GM12878 (cell line): ENCODE data around the gene GAMT. TPM values are rescaled to one million over a fixed set of nuclear protein-coding genes. Genes with fewer than 3 reads are reported as not detected.

ENCODE experiments used
- BRCA1 ChIP-seq: IDR thresholded peaks from 2 replicates; pipeline ENCODE4 v1.6.1; 2011; ENCODE audit warnings: low read depth, low read length, improper control_type of control experiment
- CBFB ChIP-seq: IDR thresholded peaks from 2 replicates; pipeline ENCODE4 v1.6.1; 2016; ENCODE audit warnings: antibody characterized with exemption, low read depth
- CREM ChIP-seq: IDR thresholded peaks from 2 replicates; pipeline ENCODE4 v1.6.1; 2014; ENCODE audit warnings: antibody characterized with exemption, low read depth
- ELK1 ChIP-seq: IDR thresholded peaks from 2 replicates; pipeline ENCODE4 v1.6.1; 2012; ENCODE audit warnings: low read depth, low read length, improper control_type of control experiment
- EP300 ChIP-seq, 2 experiments: fragments of 150-350 bp in 1 of 2; IDR thresholded peaks; 2 replicates each; pipeline ENCODE4 v1.6.1; 2011 to 2012; ENCODE audit warnings: low read depth in 2 of 2, low read length in 2 of 2, borderline replicate concordance in 1 of 2, improper control_type of control experiment in 1 of 2, inconsistent platforms in 1 of 2; ENCODE audit not compliant: control insufficient read depth in 1 of 2
- ETV6 ChIP-seq, 2 experiments: fragments of 450-650 bp in 1 of 2; IDR thresholded peaks in 1 of 2; conservative IDR thresholded peaks in 1 of 2; 2 replicates each; pipeline ENCODE4 v1.6.1; 2014; ENCODE audit warnings: antibody characterized with exemption in 1 of 2, borderline replicate concordance in 1 of 2, low read depth in 1 of 2, mild to moderate bottlenecking in 1 of 2, moderate library complexity in 1 of 2
- FOS ChIP-seq: IDR thresholded peaks from 3 replicates; pipeline ENCODE4 v1.6.1; 2011; ENCODE audit warnings: borderline replicate concordance; ENCODE audit not compliant: insufficient read length; ENCODE audit errors: extremely low read depth
- MEF2B ChIP-seq: fragments of 450-650 bp; IDR thresholded peaks from 2 replicates; pipeline ENCODE4 v1.6.1; 2018; ENCODE audit warnings: mild to moderate bottlenecking, moderate library complexity; ENCODE audit not compliant: partially characterized antibody, poor library complexity, severe bottlenecking
- NFYA ChIP-seq: IDR thresholded peaks from 2 replicates; pipeline ENCODE4 v1.6.1; 2011; ENCODE audit warnings: low read depth, mild to moderate bottlenecking, low read length, improper control_type of control experiment, borderline replicate concordance
- POLR2AphosphoS5 ChIP-seq: IDR thresholded peaks from 2 replicates; pipeline ENCODE4 v1.6.1; 2011; ENCODE audit warnings: mild to moderate bottlenecking, low read length, inconsistent platforms
- RELB ChIP-seq: fragments of 450-650 bp; IDR thresholded peaks from 2 replicates; pipeline ENCODE4 v1.6.1; 2017; ENCODE audit warnings: low read depth, mild to moderate bottlenecking, moderate library complexity
- RUNX3 ChIP-seq: IDR thresholded peaks from 2 replicates; pipeline ENCODE4 v1.6.1; 2012; ENCODE audit warnings: low read length, inconsistent platforms
- SMAD5 ChIP-seq: IDR thresholded peaks from 2 replicates; pipeline ENCODE4 v1.6.1; 2016; ENCODE audit warnings: antibody characterized with exemption, low read depth
- SREBF2 ChIP-seq: IDR thresholded peaks from 2 replicates; pipeline ENCODE4 v1.6.1; 2012; ENCODE audit warnings: mild to moderate bottlenecking, low read length
- STAT3 ChIP-seq: IDR thresholded peaks from 2 replicates; pipeline ENCODE4 v1.6.1; 2011; ENCODE audit warnings: low read depth, low read length, improper control_type of control experiment
- WRNIP1 ChIP-seq: IDR thresholded peaks from 2 replicates; pipeline ENCODE4 v1.6.1; 2011; ENCODE audit warnings: low read depth, low read length, improper control_type of control experiment, borderline replicate concordance
- YY1 ChIP-seq: IDR thresholded peaks from 2 replicates; pipeline ENCODE4 v1.6.1; 2011; ENCODE audit warnings: low read depth, mild to moderate bottlenecking, low read length
- ZBTB11 ChIP-seq: fragments of 450-650 bp; formaldehyde crosslinking; IDR thresholded peaks from 2 replicates; pipeline ENCODE4 v1.5.0; 2022; ENCODE audit warnings: mild to moderate bottlenecking, missing genetic modification characterization
- ZNF24 ChIP-seq: fragments of 450-650 bp; IDR thresholded peaks from 2 replicates; pipeline ENCODE4 v1.6.1; 2017; ENCODE audit warnings: antibody characterized with exemption, mild to moderate bottlenecking
- polyA plus RNA-seq, 11 experiments: library from polyadenylated mRNA; depleted of rRNA in 4 of 11; unstranded in 6 of 11; stranded (reverse) in 5 of 11; fragments of >200 nt; fragmentation: Nextera tagmentation in 4 of 11; fragmentation: Illumina TruSeq in 1 of 11; extraction: Ambion mirVana in 4 of 11; extraction: Trizol in 1 of 11; gene quantifications; 1 replicate in 1 of 11; 2 replicates in 10 of 11; pipeline versions ENCODE4 v1.2.1 to v1.2.3, GENCODE V29; 2011 to 2016; ENCODE audit warnings: inconsistent platforms in 2 of 11, missing spikeins in 2 of 11, low read depth in 1 of 11
- total RNA-seq, 4 experiments: library from RNA; depleted of rRNA in 3 of 4; stranded (reverse); fragments of >200 nt in 3 of 4; fragmentation: Illumina TruSeq in 1 of 4; extraction: Trizol in 1 of 4; gene quantifications; 2 replicates each; pipeline versions ENCODE4 v1.2.1 to v1.2.3, GENCODE V29; 2013 to 2021
- TF ChIP-seq, protein P1 (sequence below), 3 experiments: IDR thresholded peaks in 2 of 3; conservative IDR thresholded peaks in 1 of 3; 2 replicates each; pipeline ENCODE4 v1.5.1; 2011; ENCODE audit warnings: low read depth in 3 of 3, low read length in 3 of 3, mild to moderate bottlenecking in 3 of 3, control low read depth in 2 of 3, moderate library complexity in 2 of 3, inconsistent platforms in 1 of 3, mixed read lengths in 1 of 3; ENCODE audit not compliant: control insufficient read depth in 2 of 3, insufficient read depth in 1 of 3; ENCODE audit errors: extremely low read depth in 1 of 3

The GAMT gene
- total and polyA plus RNA-seq, 10 of the 15 experiments (the other 5 are each of a cell fraction or from before 2014, with no cell fraction given), result 1.6 to 131 (median 38.8) TPM

DNA sequence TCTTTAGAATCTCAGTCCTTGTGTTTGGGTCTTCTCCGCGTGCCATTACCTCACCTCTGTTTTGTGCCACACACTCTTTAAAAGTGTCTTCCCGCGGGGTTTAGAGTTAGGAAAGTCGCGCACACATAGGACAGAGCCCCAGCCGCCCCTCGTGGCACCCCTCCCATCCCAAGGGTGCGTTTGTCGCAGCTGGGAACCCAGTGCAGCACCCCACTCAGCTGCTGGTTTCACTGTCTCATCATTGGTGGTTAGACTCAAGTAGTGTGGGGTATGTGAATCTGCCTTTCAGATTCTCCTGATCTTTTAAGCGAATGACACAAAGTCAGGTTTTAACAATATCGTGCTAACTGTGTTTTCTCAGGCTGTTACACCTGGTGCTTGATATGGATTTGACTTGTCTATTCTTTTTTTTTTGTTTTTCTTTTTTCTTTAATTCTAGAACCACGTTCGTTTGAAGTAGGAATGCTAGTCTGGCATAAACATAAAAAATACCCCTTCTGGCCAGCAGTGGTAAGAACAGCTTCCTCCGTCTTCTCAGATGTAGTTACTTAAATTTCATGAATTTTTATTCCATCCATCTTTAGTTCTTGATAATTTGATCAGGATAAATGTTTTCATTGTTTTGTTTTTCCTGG, 37.2 kb downstream of the GAMT start (continued):
- TF ChIP-seq, protein P1, sequence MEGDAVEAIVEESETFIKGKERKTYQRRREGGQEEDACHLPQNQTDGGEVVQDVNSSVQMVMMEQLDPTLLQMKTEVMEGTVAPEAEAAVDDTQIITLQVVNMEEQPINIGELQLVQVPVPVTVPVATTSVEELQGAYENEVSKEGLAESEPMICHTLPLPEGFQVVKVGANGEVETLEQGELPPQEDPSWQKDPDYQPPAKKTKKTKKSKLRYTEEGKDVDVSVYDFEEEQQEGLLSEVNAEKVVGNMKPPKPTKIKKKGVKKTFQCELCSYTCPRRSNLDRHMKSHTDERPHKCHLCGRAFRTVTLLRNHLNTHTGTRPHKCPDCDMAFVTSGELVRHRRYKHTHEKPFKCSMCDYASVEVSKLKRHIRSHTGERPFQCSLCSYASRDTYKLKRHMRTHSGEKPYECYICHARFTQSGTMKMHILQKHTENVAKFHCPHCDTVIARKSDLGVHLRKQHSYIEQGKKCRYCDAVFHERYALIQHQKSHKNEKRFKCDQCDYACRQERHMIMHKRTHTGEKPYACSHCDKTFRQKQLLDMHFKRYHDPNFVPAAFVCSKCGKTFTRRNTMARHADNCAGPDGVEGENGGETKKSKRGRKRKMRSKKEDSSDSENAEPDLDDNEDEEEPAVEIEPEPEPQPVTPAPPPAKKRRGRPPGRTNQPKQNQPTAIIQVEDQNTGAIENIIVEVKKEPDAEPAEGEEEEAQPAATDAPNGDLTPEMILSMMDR (IDR thresholded peaks at IDR 0.05 in 2 of 3, conservative IDR thresholded peaks at IDR 0.05 in 1 of 3; ENCODE audit: control insufficient read depth in 2 of 3, extremely low read depth in 1 of 3, insufficient read depth in 1 of 3, low read depth in 3 of 3, low read length in 3 of 3), result peak; percentile 7 to 37 (median 25); a peak in 2 of 6 replicates
- TF ChIP-seq BRCA1 (no peak), ZBTB11 (CRISPR knock-in tag) (no peak), MEF2B (peak; percentile 68), STAT3 (no peak), ETV6 (conservative IDR thresholded peaks at IDR 0.05 in 1 of 2, IDR thresholded peaks at IDR 0.05 in 1 of 2; ENCODE audit: borderline replicate concordance in 1 of 2, low read depth in 1 of 2) (no peak), ELK1 (no peak), CREM (peak; percentile 26; the same call in 1 of the 2 replicates), POLR2AphosphoS5 (no peak), ZNF24 (no peak), YY1 (no peak), FOS (no peak), SREBF2 (no peak), WRNIP1 (no peak), NFYA (no peak), CBFB (0 out of 2 replicates have a peak, but pooled peaks have one; percentile 17), EP300 (IDR thresholded peaks at IDR 0.05; ENCODE audit: borderline replicate concordance in 1 of 2, control insufficient read depth in 1 of 2, low read depth in 2 of 2, low read length in 2 of 2) (peak in 1 of 2 experiments; percentile 19; a peak in 1 of 4 replicates), RUNX3 (peak; percentile 73), SMAD5 (no peak), RELB (no peak)
